Measurements from ENCODE around the gene CNTN2.

The CNTN2 gene

GRCh38 chr1:205107327-205107726 is 64.3 kb downstream of the CNTN2 start:
- DNase-seq (ENCODE audit: low spot score) = no peak
- Histone ChIP-seq H3K4me3 (ENCODE audit: severe bottlenecking) (no peak overlapping the region), H3K27ac (ENCODE audit: poor library complexity, severe bottlenecking) (no peak overlapping the region), H3K4me1 (ENCODE audit: insufficient read depth, poor library complexity, severe bottlenecking) (no peaks in the 10 kb centered on the region), H3K27me3 (ENCODE audit: insufficient read depth, poor library complexity, severe bottlenecking) (no peaks in the 10 kb centered on the region), H3K36me3 (ENCODE audit: low read depth) (peaks cover 64% of the 10 kb centered on the region), H3K9me3 (ENCODE audit: severe bottlenecking) (no peaks in the 10 kb centered on the region)
- no peak for ATAC-seq (ENCODE audit: low read depth)
- no peak for TF ChIP-seq CTCF (IDR thresholded peaks at IDR 0.05; ENCODE audit: poor library complexity, severe bottlenecking)

GRCh38 chr1:205108464-205108863 is 65.5 kb downstream of the CNTN2 start:
- TF ChIP-seq CTCF (IDR thresholded peaks at IDR 0.05; ENCODE audit: poor library complexity, severe bottlenecking) = no peak
- Histone ChIP-seq H3K4me3 (ENCODE audit: severe bottlenecking) (no peak overlapping the region), H3K9me3 (ENCODE audit: severe bottlenecking) (no peaks in the 10 kb centered on the region), H3K27ac (ENCODE audit: poor library complexity, severe bottlenecking) (no peak overlapping the region), H3K27me3 (ENCODE audit: insufficient read depth, poor library complexity, severe bottlenecking) (no peaks in the 10 kb centered on the region), H3K36me3 (ENCODE audit: low read depth) (peaks cover 65% of the 10 kb centered on the region), H3K4me1 (ENCODE audit: insufficient read depth, poor library complexity, severe bottlenecking) (no peaks in the 10 kb centered on the region)
- no peak for DNase-seq (ENCODE audit: low spot score)
- ATAC-seq (ENCODE audit: low read depth) = no peak

- DNase-seq (ENCODE audit: low spot score) (no peak), ATAC-seq (ENCODE audit: low read depth) (no peak)
- no peak for TF ChIP-seq CTCF (IDR thresholded peaks at IDR 0.05; ENCODE audit: poor library complexity, severe bottlenecking)
- H3K27ac ChIP-seq (ENCODE audit: poor library complexity, severe bottlenecking) = no peak overlapping the region
- H3K9me3 ChIP-seq (ENCODE audit: severe bottlenecking) = no peaks in the 10 kb centered on the region
- no peaks in the 10 kb centered on the region for H3K4me1 ChIP-seq (ENCODE audit: insufficient read depth, poor library complexity, severe bottlenecking)
- no peaks in the 10 kb centered on the region for H3K27me3 ChIP-seq (ENCODE audit: insufficient read depth, poor library complexity, severe bottlenecking)
- H3K4me3 ChIP-seq (ENCODE audit: severe bottlenecking) = no peak overlapping the region
- H3K36me3 ChIP-seq (ENCODE audit: low read depth) = peaks cover 65% of the 10 kb centered on the region
These were observed 66.3 kb downstream of the CNTN2 start for GRCh38 chr1:205109269-205109668.

- Histone ChIP-seq H3K4me1 (ENCODE audit: insufficient read depth, poor library complexity, severe bottlenecking) (no peaks in the 10 kb centered on the region), H3K4me3 (ENCODE audit: severe bottlenecking) (no peak overlapping the region), H3K36me3 (ENCODE audit: low read depth) (peaks cover 65% of the 10 kb centered on the region), H3K9me3 (ENCODE audit: severe bottlenecking) (no peaks in the 10 kb centered on the region), H3K27ac (ENCODE audit: poor library complexity, severe bottlenecking) (no peak overlapping the region), H3K27me3 (ENCODE audit: insufficient read depth, poor library complexity, severe bottlenecking) (no peaks in the 10 kb centered on the region)
- ATAC-seq (ENCODE audit: low read depth) = no peak
- no peak for TF ChIP-seq CTCF (IDR thresholded peaks at IDR 0.05; ENCODE audit: poor library complexity, severe bottlenecking)
- no peak for DNase-seq (ENCODE audit: low spot score)
These were observed 66.7 kb downstream of the CNTN2 start for GRCh38 chr1:205109711-205110110.

- H3K9me3 ChIP-seq (ENCODE audit: severe bottlenecking) = no peaks in the 10 kb centered on the region
- H3K4me3 ChIP-seq (ENCODE audit: severe bottlenecking) = no peak overlapping the region
- ATAC-seq (ENCODE audit: low read depth) = no peak
- H3K4me1 ChIP-seq (ENCODE audit: insufficient read depth, poor library complexity, severe bottlenecking) = no peaks in the 10 kb centered on the region
- DNase-seq (ENCODE audit: low spot score) = no peak
- no peak for TF ChIP-seq CTCF (IDR thresholded peaks at IDR 0.05; ENCODE audit: poor library complexity, severe bottlenecking)
- no peak overlapping the region for H3K27ac ChIP-seq (ENCODE audit: poor library complexity, severe bottlenecking)
- no peaks in the 10 kb centered on the region for H3K27me3 ChIP-seq (ENCODE audit: insufficient read depth, poor library complexity, severe bottlenecking)
- H3K36me3 ChIP-seq (ENCODE audit: low read depth) = peaks cover 65% of the 10 kb centered on the region
These were observed 68.3 kb downstream of the CNTN2 start for GRCh38 chr1:205111354-205111753.

Measured in RWPE2 (cell line).